SU-DHL-6 (cell line): ENCODE results near the gene TOP2B.

ENCODE experiments used
- H2AFZ ChIP-seq: fragments of 200-600 bp; sonication (generic); 2 replicates; pipeline ENCODE4 v1.6.1; 2014; ENCODE audit warnings: low read depth, mild to moderate bottlenecking, moderate library complexity, mixed read lengths, antibody characterized with exemption, low read length; ENCODE audit not compliant: severe bottlenecking
- H3F3A ChIP-seq: fragments of 200-600 bp; shearing (Covaris generic); 2 replicates; pipeline ENCODE4 v1.6.0; 2016; ENCODE audit warnings: antibody characterized with exemption, mild to moderate bottlenecking; ENCODE audit not compliant: insufficient read depth
- H3K27ac ChIP-seq: fragments of 200-600 bp; sonication (generic); 2 replicates; pipeline ENCODE4 v1.5.1; 2016; ENCODE audit warnings: low read depth, mild to moderate bottlenecking, low read length, moderate library complexity, mixed read lengths
- H3K27me3 ChIP-seq: fragments of 200-600 bp; sonication (generic), shearing (Covaris generic); 2 replicates; pipeline ENCODE4 v1.6.0; 2014; ENCODE audit warnings: mild to moderate bottlenecking, low read length
- H3K36me3 ChIP-seq: fragments of 200-600 bp; sonication (generic); 2 replicates; pipeline ENCODE4 v1.6.1; 2014; ENCODE audit warnings: mild to moderate bottlenecking, low read length, mixed read lengths
- H3K4me2 ChIP-seq: fragments of 300-600, 200-600 bp; shearing (Covaris generic), sonication (generic); 2 replicates; pipeline ENCODE4 v1.6.0; 2014; ENCODE audit warnings: low read length, low read depth, mild to moderate bottlenecking; ENCODE audit not compliant: poor library complexity, severe bottlenecking
- H3K4me3 ChIP-seq: fragments of 200-600 bp; sonication (generic); 2 replicates; pipeline ENCODE4 v1.5.1; 2014; ENCODE audit warnings: antibody characterized with exemption, low read length, mild to moderate bottlenecking, mixed read lengths; ENCODE audit not compliant: insufficient read depth, poor library complexity, severe bottlenecking
- H3K79me2 ChIP-seq: fragments of 200-600 bp; sonication (generic); 2 replicates; pipeline ENCODE4 v1.6.1; 2014; ENCODE audit warnings: mild to moderate bottlenecking, low read length, moderate library complexity; ENCODE audit not compliant: insufficient read depth
- H3K9ac ChIP-seq: fragments of 200-600 bp; sonication (generic); 2 replicates; pipeline ENCODE4 v1.7.0; 2014; ENCODE audit warnings: mild to moderate bottlenecking, low read length
- H3K9me2 ChIP-seq: fragments of 200-600 bp; sonication (generic); replicated peaks from 2 replicates; pipeline ENCODE4 v1.6.1; 2014; ENCODE audit warnings: low read length; ENCODE audit not compliant: insufficient read depth
- H3K9me3 ChIP-seq: fragments of 200-600 bp; sonication (generic); 2 replicates; pipeline ENCODE4 v1.6.1; 2014; ENCODE audit warnings: low read length, mixed read lengths; ENCODE audit not compliant: insufficient read depth
- H4K20me1 ChIP-seq: fragments of 200-600 bp; sonication (generic); 2 replicates; pipeline ENCODE4 v1.6.1; 2014; ENCODE audit warnings: low read depth, mild to moderate bottlenecking, antibody characterized with exemption, low read length, moderate library complexity, mixed read lengths
- CTCF ChIP-seq: fragments of 200-600 bp; sonication (generic); IDR thresholded peaks from one replicate; pipeline ENCODE4 v1.5.1; 2017; ENCODE audit warnings: antibody characterized with exemption, mild to moderate bottlenecking, low read length, moderate library complexity; ENCODE audit not compliant: insufficient read depth, poor library complexity, severe bottlenecking
- EZH2phosphoT487 ChIP-seq: fragments of 200-600 bp; sonication (generic), shearing (Covaris generic); conservative IDR thresholded peaks from 2 replicates; pipeline ENCODE4 v1.6.1; 2018; ENCODE audit warnings: mild to moderate bottlenecking, antibody characterized with exemption, low read length, moderate library complexity, mixed read lengths

TOP2B gene

GRCh38 chr3:25586553-25586952 lies 78.2 kb downstream of the TOP2B start:
- H2AFZ ChIP-seq = no peak overlapping the region
- no peak overlapping the region for H3K9ac ChIP-seq
- no peaks in the 10 kb centered on the region for H4K20me1 ChIP-seq
- no peak overlapping the region for H3K4me2 ChIP-seq
- no peaks in the 10 kb centered on the region for H3F3A ChIP-seq
- no peak overlapping the region for H3K27ac ChIP-seq
- no peaks in the 10 kb centered on the region for H3K9me2 ChIP-seq
- H3K9me3 ChIP-seq = no peaks in the 10 kb centered on the region
- TF ChIP-seq EZH2phosphoT487 (no peak), CTCF (no peak)
- no peak overlapping the region for H3K4me3 ChIP-seq
- no peaks in the 10 kb centered on the region for H3K27me3 ChIP-seq
- H3K79me2 ChIP-seq = no peaks in the 10 kb centered on the region
- H3K36me3 ChIP-seq = no peaks in the 10 kb centered on the region

- Histone ChIP-seq H3K9ac (no peak overlapping the region), H3F3A (no peaks in the 10 kb centered on the region), H3K79me2 (no peaks in the 10 kb centered on the region), H4K20me1 (no peaks in the 10 kb centered on the region), H3K27me3 (no peaks in the 10 kb centered on the region), H3K4me2 (no peak overlapping the region), H3K27ac (no peak overlapping the region), H2AFZ (no peak overlapping the region), H3K36me3 (no peaks in the 10 kb centered on the region), H3K9me3 (no peaks in the 10 kb centered on the region), H3K4me3 (no peak overlapping the region), H3K9me2 (no peaks in the 10 kb centered on the region)
- no peak for TF ChIP-seq CTCF
- no peak for TF ChIP-seq EZH2phosphoT487
These were observed 78.6 kb downstream of the TOP2B start for GRCh38 chr3:25586167-25586505.

- TF ChIP-seq CTCF (no peak), EZH2phosphoT487 (no peak)
- H3K4me2 ChIP-seq = no peak overlapping the region
- no peak overlapping the region for H2AFZ ChIP-seq
- H3K36me3 ChIP-seq = no peaks in the 10 kb centered on the region
- no peaks in the 10 kb centered on the region for H3K9me2 ChIP-seq
- H3F3A ChIP-seq = no peaks in the 10 kb centered on the region
- no peak overlapping the region for H3K27ac ChIP-seq
- no peak overlapping the region for H3K4me3 ChIP-seq
- H3K27me3 ChIP-seq = no peaks in the 10 kb centered on the region
- H4K20me1 ChIP-seq = no peaks in the 10 kb centered on the region
- H3K9ac ChIP-seq = no peak overlapping the region
- H3K79me2 ChIP-seq = no peaks in the 10 kb centered on the region
- no peaks in the 10 kb centered on the region for H3K9me3 ChIP-seq
These were observed 79.1 kb downstream of the TOP2B start for GRCh38 chr3:25585361-25586166.
